ENCODE measurements around the gene FITM2.
"Not testable (repeated sequence)": the region's sequence is repeated elsewhere in the genome, so short reads cannot be mapped to it uniquely, and the experiment has no call there.

- not testable (repeated sequence) for TF ChIP-seq POLR2AphosphoS5 (IDR thresholded peaks at IDR 0.05; ENCODE audit: borderline replicate concordance, low read depth, low read length); EZH2 (IDR thresholded peaks at IDR 0.05); FOXP2 (optimal IDR thresholded peaks at IDR 0.05; ENCODE audit: control extremely low read depth, extremely low read length, insufficient read depth)
Observed at GRCh38 chr20:44345941-44346340, 34.9 kb upstream of the FITM2 start.
